Adrenal gland (tissue), 12 donors: Measurements from ENCODE around the gene ZBTB5. TPM values are rescaled to one million over a fixed set of nuclear protein-coding genes. Genes with fewer than 3 reads are reported as not detected.

ENCODE experiments used
- DNase-seq, 7 donors: peaks; one replicate each; pipeline ENCODE4 v3.0.0-alpha.2; 2019 to 2020
- H3K27ac ChIP-seq, 5 donors: fragments of 200-600 bp; sonication (generic) in 4 of 5; 1 replicate in 3 of 5; 2 replicates in 2 of 5; pipeline versions ENCODE4 v1.5.1 to v1.8.0; 2016 to 2020; ENCODE audit warnings: mild to moderate bottlenecking in 1 of 5
- H3K27me3 ChIP-seq: fragments of 200-600 bp; 2 replicates; pipeline ENCODE4 v1.8.0; 2021
- H3K36me3 ChIP-seq, 2 donors: fragments of 200-600 bp; replicated peaks in 1 of 2; 1 replicate in 1 of 2; 2 replicates in 1 of 2; pipeline versions ENCODE4 v1.5.1 to v1.8.0; 2018 to 2022
- H3K4me1 ChIP-seq, 2 donors: fragments of 200-600 bp; replicated peaks in 1 of 2; 1 replicate in 1 of 2; 2 replicates in 1 of 2; pipeline versions ENCODE4 v1.5.1 to v1.8.0; 2018 to 2021
- H3K4me3 ChIP-seq, 4 donors: fragments of 200-600 bp; sonication (generic) in 3 of 4; one replicate each; pipeline ENCODE4 v1.5.1; 2016 to 2018
- H3K9me3 ChIP-seq, 3 donors: fragments of 200-600 bp; sonication (generic) in 1 of 3; replicated peaks in 1 of 3; 1 replicate in 2 of 3; 2 replicates in 1 of 3; pipeline versions ENCODE4 v1.5.1 to v1.8.0; 2016 to 2021
- POLR2A ChIP-seq, 2 donors: fragments of 450-650 bp; IDR thresholded peaks; one replicate each; pipeline ENCODE4 v1.6.1; 2017; ENCODE audit warnings: antibody characterized with exemption in 2 of 2, mild to moderate bottlenecking in 2 of 2, moderate library complexity in 1 of 2
- WGBS, 4 donors: extraction: QIAGEN DNeasy Blood & Tissue Kit in 2 of 4; methylation state at CpG; one replicate each; pipeline versions ENCODE4 v1.1.5 to v1.1.7; 2013 to 2017; 5-methylcytosine and 5-hydroxymethylcytosine counted together
- intact Hi-C, 2 donors: fragments of 100-400 bp; cut with DNase I; formaldehyde crosslinking; loops; one replicate each; pipeline versions ENCODE4 v1.14.1 to v1.15.0; 2022 to 2023
- polyA plus RNA-seq, 3 donors: library from polyadenylated mRNA; stranded (reverse); fragments of 200-250 nt in 2 of 3; fragments of 350-450 nt in 1 of 3; fragmentation: Illumina TruSeq in 1 of 3; extraction: RNeasy Lipid Tissue Mini Kit (QIAGEN cat#74804) in 1 of 3; gene quantifications; one replicate each; pipeline ENCODE4 v1.2.3, GENCODE V29; 2013 to 2014
- total RNA-seq, 9 donors: library from RNA; depleted of rRNA in 4 of 9; stranded (reverse); fragments of >200 nt in 4 of 9; fragments of 120-200 nt in 1 of 9; fragmentation: NEBNext Ultra II Directional in 1 of 9; extraction: Animal tissue kit (Norgen Biotek cat#: 25700) in 1 of 9; gene quantifications; one replicate each; pipeline versions ENCODE4 v1.1.0 to v1.2.4, GENCODE V29; 2013 to 2023
- TF ChIP-seq, protein P1 (sequence below), 6 experiments: fragments of 450-650 bp in 4 of 6; fragments of 200-600 bp in 2 of 6; sonication (generic) in 1 of 6; IDR thresholded peaks; 1 replicate in 5 of 6; 2 replicates in 1 of 6; pipeline versions ENCODE4 v1.5.1 to v1.8.0; 2016 to 2021; ENCODE audit warnings: antibody characterized with exemption in 6 of 6, mild to moderate bottlenecking in 2 of 6, moderate library complexity in 1 of 6
- donor health status: healthy with polysubstance abuse.
- donor health status: Bipolar disorder and iron deficiency.
- donor health status: DM: yes; HTN: yes; CAD: no.
- donor health status: DM: no; HTN: no; CAD: no.
- donor health status: DM: no; HTN: no; CAD: no.
- donor health status: DM: yes; HTN: yes; CAD: no.

ZBTB5 gene
- total and polyA plus RNA-seq, 12 donors: 2.3 to 19.6 (median 10.6) TPM

DNA sequence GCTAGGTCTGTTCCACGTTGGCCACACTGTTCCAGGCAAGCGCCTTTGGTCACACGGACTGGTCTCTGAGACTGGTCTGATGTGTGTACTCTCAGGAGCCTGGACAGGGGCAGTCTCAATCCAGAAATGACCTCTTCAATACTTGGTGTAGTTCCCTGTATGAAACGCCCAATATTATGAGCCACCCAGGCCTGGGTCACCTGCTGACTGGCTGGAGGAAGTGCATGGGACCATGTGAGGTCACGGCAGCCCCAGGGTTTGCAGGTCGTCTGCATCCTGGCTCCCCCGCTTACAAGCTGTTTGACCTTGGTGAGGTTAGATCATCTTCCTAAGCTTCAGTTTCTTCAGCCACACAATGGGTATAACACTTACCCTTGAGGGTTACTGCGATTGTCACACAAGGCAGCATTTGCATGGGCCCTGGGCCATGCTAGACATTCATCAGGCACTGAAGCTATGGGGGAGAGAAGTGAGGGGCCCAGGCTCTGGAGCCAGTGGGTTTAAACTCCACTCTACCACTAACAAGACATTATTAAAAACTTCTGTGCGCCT lies 47.9 kb downstream of the ZBTB5 start:
- H3K27me3 ChIP-seq: no peaks in the 10 kb centered on the region
- intact Hi-C loops: no loop called here
- no peak overlapping the region for H3K27ac ChIP-seq
- peaks cover 6 to 8% of the 10 kb centered on the region in 2 donors for H3K4me1 ChIP-seq
- no peak overlapping the region for H3K4me3 ChIP-seq
- H3K9me3 ChIP-seq: no peaks in the 10 kb centered on the region
- 80 to 82% (median 81%) methylated on average over 6 to 9 of the region's 9 CpGs for WGBS, 4 donors
- TF ChIP-seq, protein P1, sequence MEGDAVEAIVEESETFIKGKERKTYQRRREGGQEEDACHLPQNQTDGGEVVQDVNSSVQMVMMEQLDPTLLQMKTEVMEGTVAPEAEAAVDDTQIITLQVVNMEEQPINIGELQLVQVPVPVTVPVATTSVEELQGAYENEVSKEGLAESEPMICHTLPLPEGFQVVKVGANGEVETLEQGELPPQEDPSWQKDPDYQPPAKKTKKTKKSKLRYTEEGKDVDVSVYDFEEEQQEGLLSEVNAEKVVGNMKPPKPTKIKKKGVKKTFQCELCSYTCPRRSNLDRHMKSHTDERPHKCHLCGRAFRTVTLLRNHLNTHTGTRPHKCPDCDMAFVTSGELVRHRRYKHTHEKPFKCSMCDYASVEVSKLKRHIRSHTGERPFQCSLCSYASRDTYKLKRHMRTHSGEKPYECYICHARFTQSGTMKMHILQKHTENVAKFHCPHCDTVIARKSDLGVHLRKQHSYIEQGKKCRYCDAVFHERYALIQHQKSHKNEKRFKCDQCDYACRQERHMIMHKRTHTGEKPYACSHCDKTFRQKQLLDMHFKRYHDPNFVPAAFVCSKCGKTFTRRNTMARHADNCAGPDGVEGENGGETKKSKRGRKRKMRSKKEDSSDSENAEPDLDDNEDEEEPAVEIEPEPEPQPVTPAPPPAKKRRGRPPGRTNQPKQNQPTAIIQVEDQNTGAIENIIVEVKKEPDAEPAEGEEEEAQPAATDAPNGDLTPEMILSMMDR (IDR thresholded peaks at IDR 0.05): no peak
- TF ChIP-seq POLR2A (IDR thresholded peaks at IDR 0.05): no peak
- no peaks in the 10 kb centered on the region for H3K36me3 ChIP-seq
- DNase-seq: no peak

- Histone ChIP-seq H3K27ac (peak overlapping the region in 2 of 5 donors; percentile 6 to 54), H3K27me3 (no peaks in the 10 kb centered on the region), H3K9me3 (no peaks in the 10 kb centered on the region), H3K4me3 (no peak overlapping the region), H3K36me3 (no peaks in the 10 kb centered on the region), H3K4me1 (peaks cover 0 to 4% of the 10 kb centered on the region in 2 donors)
- peak in 1 of 2 donors; percentile 11 for TF ChIP-seq POLR2A (IDR thresholded peaks at IDR 0.05)
- TF ChIP-seq, protein P1 (IDR thresholded peaks at IDR 0.05): peak; percentile 82 to 95 (median 85)
- peak; percentile 67 to 89 (median 78) for DNase-seq
- intact Hi-C loops: no loop called here
- 21 to 25% (median 23%) methylated on average over 22 of the region's 22 CpGs for WGBS, 4 donors
Observed at GRCh38 chr9:37415011-37415719, 50.1 kb downstream of the ZBTB5 start.

DNA sequence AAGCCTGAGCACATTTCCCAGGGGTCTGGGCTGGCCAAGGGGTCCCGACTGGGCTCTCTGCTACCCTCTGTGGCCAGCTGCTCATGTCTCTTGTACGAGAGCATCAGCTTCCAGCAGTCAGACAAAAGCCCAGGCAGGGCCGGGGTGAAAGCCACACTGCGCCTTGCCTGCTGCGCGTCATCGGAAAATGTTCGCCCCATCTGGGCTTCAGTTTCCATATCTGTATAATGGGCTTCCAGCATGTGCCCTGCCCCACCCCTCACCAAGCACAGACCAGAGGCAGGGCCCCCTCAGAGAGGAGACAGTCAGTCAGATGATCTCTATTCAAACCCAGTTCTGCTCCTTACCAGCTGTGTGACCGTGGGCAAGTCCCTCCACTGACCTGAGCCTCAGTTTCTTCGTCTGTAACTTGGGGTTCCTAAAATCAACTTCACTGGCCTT lies 50.7 kb downstream of the ZBTB5 start:
- intact Hi-C loops: no loop called here
- 86 to 98% (median 88%) methylated on average over 3 to 10 of the region's 10 CpGs for WGBS, 4 donors
- TF ChIP-seq, protein P1 (IDR thresholded peaks at IDR 0.05): no peak
- no peak for TF ChIP-seq POLR2A (IDR thresholded peaks at IDR 0.05)
- Histone ChIP-seq H3K27me3 (no peaks in the 10 kb centered on the region), H3K9me3 (no peaks in the 10 kb centered on the region), H3K4me1 (peaks cover 0 to 4% of the 10 kb centered on the region in 2 donors), H3K36me3 (no peaks in the 10 kb centered on the region), H3K4me3 (no peak overlapping the region), H3K27ac (peak overlapping the region in 2 of 5 donors; percentile 6 to 54)
- no peak for DNase-seq

DNA sequence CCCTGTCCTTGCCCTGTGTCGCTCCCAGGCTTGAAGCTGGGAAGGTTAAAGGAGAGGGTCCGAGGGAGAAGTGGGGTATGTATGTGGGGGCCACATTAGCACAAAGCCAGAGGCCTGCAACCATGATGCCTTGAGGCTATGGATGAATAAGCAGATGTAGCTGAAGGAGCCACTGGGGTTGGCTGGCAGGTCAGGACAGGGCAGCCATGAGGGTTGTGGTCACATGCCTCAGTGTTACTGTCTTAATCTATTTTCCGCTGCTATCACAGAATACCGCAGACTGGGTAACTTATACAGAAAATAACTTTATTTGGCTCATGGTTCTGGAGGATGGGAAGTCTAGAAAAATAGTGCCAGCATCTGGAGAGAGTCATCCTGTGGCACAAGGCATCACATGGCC lies 51.9 kb downstream of the ZBTB5 start:
- Histone ChIP-seq H3K27me3 (no peaks in the 10 kb centered on the region), H3K4me3 (no peak overlapping the region), H3K9me3 (no peaks in the 10 kb centered on the region), H3K27ac (peak overlapping the region in 1 of 5 donors; percentile 33), H3K4me1 (peaks cover 0 to 4% of the 10 kb centered on the region in 2 donors), H3K36me3 (no peaks in the 10 kb centered on the region)
- intact Hi-C loops: no loop called here
- DNase-seq: no peak
- no peak for TF ChIP-seq POLR2A (IDR thresholded peaks at IDR 0.05)
- TF ChIP-seq, protein P1 (IDR thresholded peaks at IDR 0.05): no peak
- WGBS, 4 donors: 92 to 100% (median 93%) methylated on average over 3 to 4 of the region's 4 CpGs
